Measurements from ENCODE around the gene HIPK2. TPM values are rescaled to one million over a fixed set of nuclear protein-coding genes. Genes with fewer than 3 reads are reported as not detected.

The HIPK2 gene
- total RNA-seq, 4 donors from 2014 or later, result 13.6 to 21.8 (median 18.2) TPM

DNA sequence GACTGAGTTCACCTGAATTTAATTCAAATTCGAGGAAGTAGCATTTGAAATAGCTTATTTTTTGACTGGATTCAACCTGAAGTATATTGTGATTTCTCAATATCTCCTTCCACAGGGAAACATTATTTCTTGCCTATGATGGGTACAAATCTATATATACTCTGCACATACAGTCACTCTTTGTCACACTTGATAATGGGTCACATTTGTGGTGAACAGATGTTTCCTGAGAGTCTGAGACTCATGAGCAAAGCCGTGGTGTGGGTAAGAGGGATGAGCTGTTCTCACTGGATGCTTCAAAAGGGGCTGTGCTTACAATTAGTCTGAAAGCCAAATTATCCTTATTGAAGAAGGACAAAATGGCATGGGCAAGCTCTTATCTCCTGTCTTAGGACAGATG, 33.3 kb upstream of the HIPK2 start:
- no peaks in the 10 kb centered on the region for H3K36me3 ChIP-seq
- DNase-seq (ENCODE audit: low spot score in 2 of 2), result no peak
- WGBS, result 54% methylated on average over 2 of the region's 2 CpGs
- no peak overlapping the region for H3K27ac ChIP-seq
- H3K4me3 ChIP-seq, result no peak overlapping the region
- H3K27me3 ChIP-seq, result no peaks in the 10 kb centered on the region
- TF ChIP-seq POLR2A (IDR thresholded peaks at IDR 0.05) (no peak), EP300 (IDR thresholded peaks at IDR 0.05) (no peak), POLR2AphosphoS5 (IDR thresholded peaks at IDR 0.05) (no peak)
- TF ChIP-seq, protein P1, sequence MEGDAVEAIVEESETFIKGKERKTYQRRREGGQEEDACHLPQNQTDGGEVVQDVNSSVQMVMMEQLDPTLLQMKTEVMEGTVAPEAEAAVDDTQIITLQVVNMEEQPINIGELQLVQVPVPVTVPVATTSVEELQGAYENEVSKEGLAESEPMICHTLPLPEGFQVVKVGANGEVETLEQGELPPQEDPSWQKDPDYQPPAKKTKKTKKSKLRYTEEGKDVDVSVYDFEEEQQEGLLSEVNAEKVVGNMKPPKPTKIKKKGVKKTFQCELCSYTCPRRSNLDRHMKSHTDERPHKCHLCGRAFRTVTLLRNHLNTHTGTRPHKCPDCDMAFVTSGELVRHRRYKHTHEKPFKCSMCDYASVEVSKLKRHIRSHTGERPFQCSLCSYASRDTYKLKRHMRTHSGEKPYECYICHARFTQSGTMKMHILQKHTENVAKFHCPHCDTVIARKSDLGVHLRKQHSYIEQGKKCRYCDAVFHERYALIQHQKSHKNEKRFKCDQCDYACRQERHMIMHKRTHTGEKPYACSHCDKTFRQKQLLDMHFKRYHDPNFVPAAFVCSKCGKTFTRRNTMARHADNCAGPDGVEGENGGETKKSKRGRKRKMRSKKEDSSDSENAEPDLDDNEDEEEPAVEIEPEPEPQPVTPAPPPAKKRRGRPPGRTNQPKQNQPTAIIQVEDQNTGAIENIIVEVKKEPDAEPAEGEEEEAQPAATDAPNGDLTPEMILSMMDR (IDR thresholded peaks at IDR 0.05), result no peak
- no peaks in the 10 kb centered on the region for H3K4me1 ChIP-seq
- H3K9me3 ChIP-seq, result no peaks in the 10 kb centered on the region

DNA sequence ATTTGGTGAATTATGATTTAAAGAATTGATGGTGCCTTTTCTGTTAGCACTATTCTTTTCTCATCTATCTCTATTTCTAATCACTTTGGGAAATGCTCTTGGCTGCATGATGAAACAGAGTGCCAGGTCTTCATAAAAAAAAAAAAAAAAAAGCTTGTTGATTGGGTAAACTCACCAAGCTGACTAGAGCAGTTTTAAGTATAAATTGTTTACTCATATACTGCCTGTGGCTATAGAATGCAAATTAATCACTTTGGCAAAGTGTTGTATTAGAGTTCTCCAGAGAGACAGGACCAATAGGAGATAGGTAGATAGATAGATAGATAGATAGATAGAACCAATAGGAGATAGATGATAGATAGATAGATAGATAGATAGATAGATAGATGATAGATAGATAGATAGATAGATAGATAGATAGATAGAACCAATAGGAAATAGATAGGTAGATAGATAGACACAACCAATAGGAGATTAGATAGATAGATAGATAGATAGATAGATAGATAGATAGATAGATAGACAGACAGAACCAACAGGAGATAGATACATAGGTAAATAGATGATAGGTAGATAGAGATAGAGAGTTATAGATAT, 31.1 kb upstream of the HIPK2 start:
- Histone ChIP-seq H3K9me3 (no peaks in the 10 kb centered on the region), H3K27me3 (no peaks in the 10 kb centered on the region), H3K4me1 (no peaks in the 10 kb centered on the region), H3K4me3 (no peak overlapping the region), H3K36me3 (no peaks in the 10 kb centered on the region), H3K27ac (no peak overlapping the region)
- no peak for TF ChIP-seq POLR2A (IDR thresholded peaks at IDR 0.05)
- no peak for TF ChIP-seq POLR2AphosphoS5 (IDR thresholded peaks at IDR 0.05)
- TF ChIP-seq EP300 (IDR thresholded peaks at IDR 0.05), result no peak
- TF ChIP-seq, protein P1 (IDR thresholded peaks at IDR 0.05), result no peak
- DNase-seq (ENCODE audit: low spot score in 2 of 2), result no peak

DNA sequence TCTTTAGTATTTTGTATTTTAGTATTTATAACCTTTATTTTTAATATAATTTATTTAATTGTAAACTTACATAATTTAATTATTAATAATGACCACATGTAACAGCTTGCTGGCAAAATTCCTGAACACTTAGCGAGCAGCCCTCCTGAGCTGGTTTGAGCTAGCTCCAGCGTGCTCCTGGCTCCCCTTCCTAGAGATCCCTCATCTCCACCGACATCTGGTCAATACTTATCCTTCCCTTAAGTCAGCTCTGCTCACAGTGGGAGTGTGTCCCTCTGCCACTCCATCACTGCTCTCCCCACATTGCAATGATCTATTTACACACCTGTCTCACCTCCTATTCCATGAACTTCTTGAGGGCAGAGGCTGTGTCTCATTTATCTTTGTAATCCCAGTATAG, 30.6 kb upstream of the HIPK2 start:
- Histone ChIP-seq H3K36me3 (no peaks in the 10 kb centered on the region), H3K27ac (no peak overlapping the region), H3K9me3 (peaks cover 2% of the 10 kb centered on the region), H3K27me3 (no peaks in the 10 kb centered on the region), H3K4me3 (no peak overlapping the region), H3K4me1 (no peaks in the 10 kb centered on the region)
- WGBS, result 52% methylated on average over 3 of the region's 3 CpGs
- no peak for TF ChIP-seq POLR2AphosphoS5 (IDR thresholded peaks at IDR 0.05)
- no peak for DNase-seq (ENCODE audit: low spot score in 2 of 2)

DNA sequence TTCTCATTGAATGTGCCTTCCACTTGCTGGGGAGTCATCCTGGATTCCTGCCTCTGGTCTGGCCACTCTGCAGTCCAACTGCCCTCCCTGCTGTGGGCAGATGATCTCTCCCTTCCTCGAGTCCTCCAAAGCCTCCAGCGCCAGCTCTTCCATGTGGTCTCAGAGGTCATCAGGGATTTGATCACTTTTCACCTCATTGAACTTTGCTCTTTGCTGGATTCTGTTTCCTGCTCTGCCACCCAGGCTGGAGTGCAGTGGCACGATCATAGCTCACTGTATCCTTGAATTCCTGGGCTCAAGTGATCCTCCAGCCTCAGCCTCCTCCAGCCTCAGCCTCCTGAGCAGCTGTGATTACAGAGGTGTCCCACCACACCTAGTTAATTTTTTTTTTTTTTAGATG, 29.2 kb upstream of the HIPK2 start:
- H3K9me3 ChIP-seq, result peaks cover 3% of the 10 kb centered on the region
- H3K27ac ChIP-seq, result no peak overlapping the region
- TF ChIP-seq EP300 (IDR thresholded peaks at IDR 0.05), result no peak
- TF ChIP-seq POLR2AphosphoS5 (IDR thresholded peaks at IDR 0.05), result no peak
- TF ChIP-seq, protein P1 (IDR thresholded peaks at IDR 0.05), result no peak
- no peak for TF ChIP-seq POLR2A (IDR thresholded peaks at IDR 0.05)
- no peaks in the 10 kb centered on the region for H3K4me1 ChIP-seq
- 85% methylated on average over 3 of the region's 3 CpGs for WGBS
- H3K4me3 ChIP-seq, result no peak overlapping the region
- H3K36me3 ChIP-seq, result no peaks in the 10 kb centered on the region
- no peak for DNase-seq (ENCODE audit: low spot score in 2 of 2)
- no peaks in the 10 kb centered on the region for H3K27me3 ChIP-seq

DNA sequence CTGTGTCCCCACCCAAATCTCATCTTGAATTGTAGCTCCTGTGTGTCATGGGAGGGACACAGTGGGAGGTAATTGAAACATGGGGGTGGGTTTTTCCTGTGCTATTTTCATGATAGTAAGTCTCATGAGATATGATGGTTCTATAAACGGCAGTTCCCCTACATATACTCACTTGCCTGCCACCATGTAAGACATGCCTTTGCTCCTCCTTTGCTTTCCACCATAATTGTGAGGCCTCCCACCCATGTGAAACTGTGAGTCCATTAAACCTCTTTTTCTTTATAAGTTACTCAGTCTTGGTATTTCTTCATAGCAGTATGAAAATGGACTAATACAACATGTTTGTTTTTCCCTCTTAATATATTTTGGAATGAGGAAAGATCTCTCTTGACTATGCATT, 26.8 kb upstream of the HIPK2 start:
- DNase-seq (ENCODE audit: low spot score in 2 of 2), result no peak
- 74% methylated on average over 1 of the region's 1 CpG for WGBS
- TF ChIP-seq EP300 (IDR thresholded peaks at IDR 0.05) (no peak), POLR2A (IDR thresholded peaks at IDR 0.05) (no peak), POLR2AphosphoS5 (IDR thresholded peaks at IDR 0.05) (no peak)
- TF ChIP-seq, protein P1 (IDR thresholded peaks at IDR 0.05), result no peak
- Histone ChIP-seq H3K27ac (no peak overlapping the region), H3K4me1 (no peaks in the 10 kb centered on the region), H3K4me3 (no peak overlapping the region), H3K36me3 (no peaks in the 10 kb centered on the region), H3K27me3 (no peaks in the 10 kb centered on the region), H3K9me3 (peaks cover 3% of the 10 kb centered on the region)

DNA sequence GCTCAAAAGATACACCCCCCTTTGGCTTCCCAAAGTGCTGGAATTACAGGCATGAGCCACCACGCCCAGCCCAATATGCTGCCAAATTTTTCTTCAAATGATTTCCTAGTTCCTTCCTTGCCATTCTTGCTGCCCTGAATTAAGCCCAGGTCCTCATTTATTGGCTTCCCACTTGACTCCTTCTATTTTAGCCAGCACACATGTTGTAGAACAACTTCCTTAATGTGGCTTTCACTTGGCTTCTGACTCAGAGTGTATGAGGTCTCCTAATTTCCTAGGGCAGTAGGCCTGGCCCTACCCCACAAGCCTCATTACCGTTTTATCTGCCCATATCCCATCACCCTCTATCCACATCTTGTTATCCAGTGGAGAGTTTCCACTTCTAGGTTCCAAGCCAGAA, 21.8 kb upstream of the HIPK2 start:
- Histone ChIP-seq H3K36me3 (no peaks in the 10 kb centered on the region), H3K9me3 (peaks cover 3% of the 10 kb centered on the region), H3K27me3 (no peaks in the 10 kb centered on the region), H3K4me1 (peaks cover 10% of the 10 kb centered on the region), H3K4me3 (no peak overlapping the region), H3K27ac (no peak overlapping the region)
- TF ChIP-seq POLR2AphosphoS5 (IDR thresholded peaks at IDR 0.05), result no peak
- no peak for TF ChIP-seq POLR2A (IDR thresholded peaks at IDR 0.05)
- no peak for TF ChIP-seq EP300 (IDR thresholded peaks at IDR 0.05)
- TF ChIP-seq, protein P1 (IDR thresholded peaks at IDR 0.05), result no peak
- DNase-seq (ENCODE audit: low spot score in 2 of 2), result no peak
- WGBS, result 41% methylated on average over 2 of the region's 2 CpGs
